ENCODE data around the gene NCMAP.
A peak's percentile ranks its signal among the peaks of the same experiment; 100 is the strongest.
"Not testable (repeated sequence)": the region's sequence is repeated elsewhere in the genome, so short reads cannot be mapped to it uniquely, and the experiment has no call there.

NCMAP gene

DNA sequence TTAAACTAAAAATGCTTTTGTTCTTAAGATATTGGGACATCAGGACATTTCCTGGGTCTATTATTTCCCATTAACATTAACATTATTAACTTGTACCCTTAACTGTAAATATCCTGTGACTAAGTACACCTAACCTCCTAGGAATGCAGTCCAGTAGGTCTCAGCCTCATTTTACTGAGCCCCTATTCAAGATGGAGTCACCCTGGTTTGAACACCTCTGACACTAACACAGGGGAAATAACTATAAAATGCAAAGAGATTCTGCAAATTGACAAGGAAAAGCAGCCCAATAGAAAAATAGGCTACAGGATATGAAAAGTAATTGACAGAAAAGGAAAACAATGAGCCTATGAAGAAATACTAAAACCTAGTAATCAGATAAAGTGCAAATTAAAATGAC is 11.6 kb upstream of the NCMAP start:
- DNase-seq, result no peak

DNA sequence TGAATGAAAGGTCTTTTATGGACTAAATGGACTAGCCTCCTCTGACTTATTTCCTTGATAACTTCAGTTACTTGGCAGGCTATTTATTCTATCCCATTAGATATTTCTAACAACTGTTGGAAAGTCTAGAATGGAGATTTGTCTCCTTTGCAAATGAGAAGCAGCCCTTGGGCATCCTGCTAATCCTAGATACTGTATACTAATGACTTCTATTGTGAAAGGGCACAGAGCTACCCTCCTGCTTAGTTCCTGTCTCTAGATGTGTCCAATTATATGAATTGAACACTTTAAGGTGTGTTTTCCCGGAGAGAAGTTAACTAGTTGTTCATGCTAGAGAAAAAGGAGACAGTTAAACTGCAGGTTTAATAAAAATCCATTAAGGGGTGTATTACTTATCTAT is 10.2 kb upstream of the NCMAP start:
- DNase-seq, result no peak

- no peak for DNase-seq
Measured at GRCh38 chr1:24547195-24547594, 8.7 kb upstream of the NCMAP start.

DNA sequence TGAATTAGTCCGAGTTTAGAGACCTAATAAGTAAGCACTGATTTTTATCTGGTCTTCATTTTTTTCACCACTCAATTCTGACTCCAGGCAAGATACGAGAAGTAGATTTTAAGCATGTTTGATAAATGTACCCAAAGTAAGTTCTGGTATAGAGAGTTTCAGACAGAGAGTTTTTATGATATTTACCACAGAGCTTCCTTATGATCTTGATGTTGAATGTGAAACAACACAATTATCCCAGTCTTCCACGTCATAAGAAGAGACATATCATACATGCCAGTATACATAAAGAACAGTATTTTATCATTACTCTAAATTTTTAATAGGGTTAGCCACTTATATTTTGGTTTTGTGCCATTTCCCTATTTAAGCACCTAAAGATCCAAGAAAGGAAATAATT is 7.8 kb upstream of the NCMAP start:
- DNase-seq, result no peak

DNA sequence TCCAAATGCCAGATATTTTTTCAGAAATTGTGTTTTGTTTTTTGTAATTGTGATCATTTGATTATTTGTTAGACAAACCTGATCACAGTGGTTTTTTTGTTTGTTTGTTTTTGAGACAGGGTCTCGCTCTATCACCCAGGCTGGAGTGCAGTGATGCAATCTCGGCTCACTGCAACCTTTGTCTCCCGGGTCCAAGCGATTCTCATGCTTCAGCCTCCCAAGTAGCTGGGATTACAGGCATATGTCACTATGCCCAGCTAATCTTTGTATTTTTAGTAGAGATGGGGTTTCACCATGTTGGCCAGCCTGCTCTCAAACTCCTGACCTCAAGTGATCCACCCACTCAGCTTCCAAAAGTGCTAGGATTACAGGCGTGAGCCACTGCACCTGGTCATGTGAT is 6.7 kb upstream of the NCMAP start:
- DNase-seq, result not testable (repeated sequence)

DNA sequence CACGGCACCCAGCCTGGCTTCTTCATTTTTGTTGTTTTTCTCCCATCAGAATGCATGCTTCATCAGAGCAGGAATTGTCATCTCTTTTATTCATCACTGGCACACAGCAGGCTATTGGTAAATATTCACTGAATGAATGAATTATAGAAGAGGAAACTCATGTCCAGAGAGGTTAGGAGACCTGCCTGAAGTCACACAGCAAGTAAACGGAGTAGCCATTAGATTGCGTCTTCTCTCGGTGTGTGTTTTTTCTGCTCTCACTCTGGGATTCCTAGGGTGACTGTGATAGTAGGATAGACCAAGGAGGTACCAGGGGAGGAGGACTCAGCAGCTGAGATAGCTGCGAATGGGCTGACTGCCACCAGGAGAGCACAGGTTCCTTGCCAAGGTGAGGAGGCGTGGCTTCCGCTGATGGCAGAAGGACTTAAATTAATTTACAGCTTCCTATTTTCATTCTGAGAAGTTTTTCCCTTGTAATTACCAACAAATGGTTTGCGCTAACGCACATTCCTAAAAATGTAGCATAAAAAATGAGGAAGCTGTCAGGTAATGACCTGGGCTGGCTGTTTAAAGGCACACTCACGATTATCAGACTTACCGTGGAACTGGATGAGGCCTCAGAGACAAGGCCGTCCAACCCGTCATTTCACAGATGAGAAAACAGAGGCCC is 4.5 kb upstream of the NCMAP start:
- peak; percentile 8 for DNase-seq

GRCh38 chr1:24551960-24552571 is 3.8 kb upstream of the NCMAP start:
- DNase-seq, result no peak

- no peak for DNase-seq
Measured at GRCh38 chr1:24553931-24554330, 2.0 kb upstream of the NCMAP start.

GRCh38 chr1:24554714-24555113 is 1.2 kb upstream of the NCMAP start:
- DNase-seq, result no peak

GRCh38 chr1:24556414-24556795 is 518 bp downstream of the NCMAP start:
- DNase-seq, result no peak

DNA sequence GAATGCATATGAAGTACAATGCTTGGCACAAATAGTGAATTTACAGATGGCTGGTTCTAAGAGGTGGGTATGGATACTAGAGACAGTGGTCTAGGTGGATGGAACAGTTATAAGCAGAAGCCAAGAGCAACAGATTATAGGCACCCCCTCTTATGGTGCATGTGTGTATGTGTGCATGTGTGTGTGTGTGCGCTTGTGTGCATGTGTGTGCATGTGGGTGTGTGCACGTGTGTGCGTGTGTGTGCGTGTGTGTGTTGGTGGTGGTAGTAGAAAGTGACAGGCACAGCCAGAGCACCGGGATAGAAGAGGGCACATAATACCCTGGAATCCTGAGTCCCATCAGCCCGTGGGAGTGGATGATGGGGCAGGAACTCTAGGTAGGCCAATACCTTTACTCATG is 1.3 kb downstream of the NCMAP start:
- no peak for DNase-seq

DNA sequence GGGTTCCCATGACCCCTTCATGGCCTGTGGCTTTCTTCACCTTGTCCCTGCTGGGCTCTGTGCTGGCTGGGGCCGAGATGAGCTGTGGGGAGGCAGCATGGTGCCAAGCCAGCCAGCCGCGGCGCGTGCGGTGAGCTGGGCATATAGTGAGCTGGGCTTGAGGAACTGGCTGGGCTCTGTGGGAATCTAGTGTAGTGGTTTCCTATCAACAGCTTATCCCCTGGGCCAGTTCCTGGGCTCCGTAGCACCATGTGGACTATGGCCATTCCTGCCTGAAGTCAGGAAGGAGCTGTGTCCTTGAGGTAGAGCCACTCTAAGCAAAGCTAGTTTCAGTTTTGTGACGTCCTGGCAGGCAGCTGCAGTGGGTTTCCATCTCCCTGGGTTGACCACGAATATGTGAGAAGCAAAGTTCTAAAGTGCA is 1.8 kb downstream of the NCMAP start:
- DNase-seq, result no peak

DNA sequence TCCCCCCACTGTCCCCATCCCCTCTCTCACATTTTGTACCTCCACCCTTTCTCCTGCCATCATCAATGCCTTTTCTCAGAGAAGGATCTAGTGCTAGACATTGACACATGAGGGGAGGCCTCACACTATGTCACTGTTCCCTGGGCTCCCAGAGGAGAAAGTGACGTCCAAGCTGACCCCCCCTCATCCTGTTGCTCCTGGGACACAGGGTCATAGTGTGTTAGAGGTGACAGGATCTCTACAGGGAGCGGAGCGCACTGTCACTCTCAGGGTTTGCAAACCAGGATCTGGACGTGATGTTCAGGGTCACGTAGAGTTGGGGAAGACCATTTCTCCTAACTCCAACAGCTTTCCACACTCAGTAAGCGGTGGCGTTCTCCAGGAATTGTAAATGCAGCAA is 2.6 kb downstream of the NCMAP start:
- DNase-seq, result no peak

GRCh38 chr1:24558902-24559791 is 3.3 kb downstream of the NCMAP start:
- DNase-seq, result no peak

DNA sequence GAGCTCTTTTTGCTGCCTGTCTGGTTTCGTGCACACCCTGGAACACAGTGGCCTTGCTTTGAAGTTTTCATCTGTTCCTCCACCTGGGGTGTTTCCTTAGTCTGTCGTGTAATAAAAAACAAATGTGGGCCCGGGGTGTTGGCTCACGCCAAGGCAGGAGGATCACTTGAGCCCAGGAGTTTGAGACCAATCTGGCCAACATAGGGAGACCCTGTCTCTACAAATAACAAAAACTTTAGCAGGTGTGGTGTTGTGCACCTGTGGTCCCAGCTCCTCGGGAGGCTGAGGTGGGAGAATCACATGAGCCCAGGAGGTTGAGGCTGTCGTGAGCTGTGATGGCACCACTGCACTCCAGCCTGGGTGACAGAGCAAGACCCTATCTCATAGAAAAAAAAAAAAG is 4.5 kb downstream of the NCMAP start:
- no peak for DNase-seq

DNA sequence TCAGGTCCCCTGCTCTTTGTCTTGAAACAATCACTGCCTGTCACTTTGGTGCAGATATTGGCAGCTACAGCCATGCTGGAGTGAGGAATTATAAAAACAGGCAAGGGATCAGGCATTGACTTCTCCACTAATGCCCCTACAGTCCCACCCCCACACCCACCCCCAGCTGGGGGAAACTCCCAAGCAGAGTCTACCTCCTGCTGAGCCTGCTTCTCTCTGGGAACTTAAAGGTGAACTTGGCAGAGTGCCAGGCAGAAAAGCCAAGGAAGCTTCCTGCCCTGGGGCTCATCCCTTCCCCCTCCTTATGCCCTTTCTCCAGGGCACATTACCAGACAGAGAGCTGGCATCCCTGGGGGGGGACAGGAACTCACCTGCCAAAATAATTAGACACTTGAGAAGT is 6.7 kb downstream of the NCMAP start:
- no peak for DNase-seq

DNA sequence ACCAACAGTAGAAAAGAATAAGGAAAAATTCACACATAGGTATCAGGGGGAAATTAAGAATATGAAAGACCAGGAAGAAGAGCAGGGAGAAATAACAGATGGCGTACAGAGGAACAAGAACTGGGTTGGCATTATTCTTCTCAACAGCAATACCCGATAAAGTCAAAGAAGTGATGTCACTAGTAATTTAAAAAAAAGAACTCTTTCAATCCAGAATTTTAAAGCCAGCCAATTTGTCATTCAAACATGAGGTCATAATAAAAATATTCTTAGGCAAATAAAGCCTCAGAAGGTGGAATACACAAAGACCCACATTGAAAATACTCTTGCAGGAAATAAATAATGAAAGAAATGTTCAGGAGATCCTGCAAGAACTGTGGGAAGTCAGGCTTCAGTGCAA is 8.8 kb downstream of the NCMAP start:
- DNase-seq, result no peak

- DNase-seq, result no peak
Measured at GRCh38 chr1:24566236-24566867, 10.5 kb downstream of the NCMAP start.

- peak; percentile 6 for DNase-seq
Measured at GRCh38 chr1:24567792-24568388, 12.0 kb downstream of the NCMAP start.

DNA sequence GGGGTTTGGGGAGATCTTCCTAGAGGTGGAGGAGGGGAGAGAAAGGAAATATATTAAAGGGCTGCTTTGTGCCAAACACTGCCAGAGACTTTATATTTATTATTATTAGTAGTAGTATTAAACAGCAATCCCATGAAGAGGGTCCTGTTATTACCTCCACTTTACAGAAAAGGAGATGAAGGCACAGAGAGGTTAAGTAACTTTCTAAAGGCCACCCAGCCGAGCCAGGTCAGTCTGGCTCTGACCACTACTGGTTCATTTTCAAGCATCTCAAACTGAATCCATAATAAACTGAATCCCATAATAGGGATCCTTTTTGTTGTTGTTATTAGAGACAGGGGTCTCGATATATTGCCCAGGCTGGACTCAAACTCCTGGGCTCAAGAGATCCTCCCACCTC is 12.6 kb downstream of the NCMAP start:
- no peak for DNase-seq

GRCh38 chr1:24570265-24571125 is 14.6 kb downstream of the NCMAP start:
- DNase-seq, result no peak

GRCh38 chr1:24572301-24572700 is 16.4 kb downstream of the NCMAP start:
- DNase-seq, result no peak
